ENCODE data around the gene CCT3. TPM values are rescaled to one million over a fixed set of nuclear protein-coding genes. Genes with fewer than 3 reads are reported as not detected.

CCT3 gene
- 100 to 1,000 TPM; 102 to 146 TPM for total RNA-seq

GRCh38 chr1:156338180-156338976 lies at the start of gene CCT3, which contains the start of gene TSACC:
TSS of gene CCT3 (minus strand) at chr1:156338292. CDS start at chr1:156338184, 108 bp downstream.
TSS of gene TSACC (plus strand) at chr1:156338526. CDS start at chr1:156339758, 1,232 bp downstream.
- Histone ChIP-seq H3K9me3 (no peaks in the 10 kb centered on the region), H3K27ac (peak within 1 kb of the TSS; percentile 87 to 88), H3K4me3 (peak within 1 kb of the TSS; percentile 65 to 71), H3K4me1 (peaks cover 0 to 22% of the 10 kb centered on the region in 2 donors), H3K36me3 (peaks cover 18% of the 10 kb centered on the region), H3K27me3 (no peaks in the 10 kb centered on the region)
- peak; percentile 99 for DNase-seq (ENCODE audit: low spot score)
- TF ChIP-seq, protein P1, sequence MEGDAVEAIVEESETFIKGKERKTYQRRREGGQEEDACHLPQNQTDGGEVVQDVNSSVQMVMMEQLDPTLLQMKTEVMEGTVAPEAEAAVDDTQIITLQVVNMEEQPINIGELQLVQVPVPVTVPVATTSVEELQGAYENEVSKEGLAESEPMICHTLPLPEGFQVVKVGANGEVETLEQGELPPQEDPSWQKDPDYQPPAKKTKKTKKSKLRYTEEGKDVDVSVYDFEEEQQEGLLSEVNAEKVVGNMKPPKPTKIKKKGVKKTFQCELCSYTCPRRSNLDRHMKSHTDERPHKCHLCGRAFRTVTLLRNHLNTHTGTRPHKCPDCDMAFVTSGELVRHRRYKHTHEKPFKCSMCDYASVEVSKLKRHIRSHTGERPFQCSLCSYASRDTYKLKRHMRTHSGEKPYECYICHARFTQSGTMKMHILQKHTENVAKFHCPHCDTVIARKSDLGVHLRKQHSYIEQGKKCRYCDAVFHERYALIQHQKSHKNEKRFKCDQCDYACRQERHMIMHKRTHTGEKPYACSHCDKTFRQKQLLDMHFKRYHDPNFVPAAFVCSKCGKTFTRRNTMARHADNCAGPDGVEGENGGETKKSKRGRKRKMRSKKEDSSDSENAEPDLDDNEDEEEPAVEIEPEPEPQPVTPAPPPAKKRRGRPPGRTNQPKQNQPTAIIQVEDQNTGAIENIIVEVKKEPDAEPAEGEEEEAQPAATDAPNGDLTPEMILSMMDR (IDR thresholded peaks at IDR 0.05) = no peak

DNA sequence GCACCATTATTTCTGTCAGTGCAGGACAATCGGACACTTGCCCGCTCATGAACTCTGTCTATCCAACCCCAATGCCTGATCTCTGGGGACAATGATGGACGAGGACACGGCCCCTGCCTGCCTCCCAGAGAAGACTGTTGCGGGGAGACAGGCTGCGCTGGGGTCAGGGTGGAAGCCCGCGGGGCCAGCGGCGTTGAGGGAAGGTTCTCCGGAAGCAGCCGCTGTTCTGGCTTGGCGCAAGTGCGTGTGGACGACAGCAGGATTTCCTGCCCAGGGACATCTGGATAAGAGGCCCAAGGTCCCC lies 49.7 kb upstream of the CCT3 start:
- Histone ChIP-seq H3K9me3 (no peaks in the 10 kb centered on the region), H3K27ac (no peak overlapping the region), H3K4me3 (no peak overlapping the region), H3K4me1 (peaks cover 0 to 10% of the 10 kb centered on the region in 2 donors), H3K36me3 (no peaks in the 10 kb centered on the region), H3K27me3 (peaks cover 0 to 4% of the 10 kb centered on the region in 2 donors)
- DNase-seq (ENCODE audit: low spot score) = no peak
- TF ChIP-seq, protein P1 (IDR thresholded peaks at IDR 0.05) = no peak

DNA sequence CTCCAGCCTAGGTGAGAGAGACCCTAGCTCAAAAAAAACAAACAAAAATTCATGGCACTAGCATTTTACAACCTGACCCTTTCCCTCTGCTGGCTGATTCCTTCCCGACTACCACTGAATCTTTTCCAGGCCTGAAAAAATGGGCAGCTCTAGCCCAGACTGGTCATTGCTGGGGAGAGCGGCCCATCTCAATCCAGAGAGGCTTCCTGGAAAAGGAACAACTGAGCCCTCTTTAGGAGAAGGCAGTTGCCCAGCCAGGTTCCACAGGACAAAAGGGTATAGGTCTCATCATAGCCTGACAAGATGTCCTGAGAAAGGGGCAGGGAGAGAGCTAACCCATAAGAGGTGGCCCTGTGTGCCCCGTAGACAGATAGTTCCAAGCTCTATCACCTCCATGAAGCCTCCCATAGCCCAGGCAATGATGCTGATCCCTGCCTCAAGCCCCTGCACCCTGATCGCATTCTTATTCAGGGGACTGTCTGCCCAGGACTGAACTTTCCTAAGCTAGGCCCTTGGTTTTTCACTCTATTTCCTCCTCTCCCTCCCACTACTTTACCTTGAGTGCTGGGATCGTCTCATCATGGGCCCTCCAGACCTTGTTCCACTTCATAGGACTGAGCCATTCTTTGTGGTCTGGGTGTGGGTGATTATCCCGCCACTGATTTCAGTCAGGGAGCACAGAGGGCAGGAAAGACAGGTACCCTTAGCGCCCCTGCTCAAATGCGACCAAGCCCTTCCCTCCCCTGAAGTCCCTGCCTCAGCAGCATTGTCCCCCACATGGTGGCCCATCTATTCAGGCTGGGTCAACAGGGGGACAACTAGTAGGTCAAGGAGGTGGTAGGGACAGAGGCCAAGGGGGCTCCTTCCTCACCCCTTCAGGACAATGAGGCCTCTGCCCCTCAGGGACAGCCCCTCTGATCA lies 49.1 kb upstream of the CCT3 start:
- TF ChIP-seq, protein P1 (IDR thresholded peaks at IDR 0.05) = no peak
- no peak overlapping the region for H3K27ac ChIP-seq
- no peaks in the 10 kb centered on the region for H3K36me3 ChIP-seq
- peaks cover 0 to 10% of the 10 kb centered on the region in 2 donors for H3K4me1 ChIP-seq
- DNase-seq (ENCODE audit: low spot score) = no peak
- H3K9me3 ChIP-seq = no peaks in the 10 kb centered on the region
- H3K27me3 ChIP-seq = peaks cover 0 to 4% of the 10 kb centered on the region in 2 donors
- H3K4me3 ChIP-seq = no peak overlapping the region

DNA sequence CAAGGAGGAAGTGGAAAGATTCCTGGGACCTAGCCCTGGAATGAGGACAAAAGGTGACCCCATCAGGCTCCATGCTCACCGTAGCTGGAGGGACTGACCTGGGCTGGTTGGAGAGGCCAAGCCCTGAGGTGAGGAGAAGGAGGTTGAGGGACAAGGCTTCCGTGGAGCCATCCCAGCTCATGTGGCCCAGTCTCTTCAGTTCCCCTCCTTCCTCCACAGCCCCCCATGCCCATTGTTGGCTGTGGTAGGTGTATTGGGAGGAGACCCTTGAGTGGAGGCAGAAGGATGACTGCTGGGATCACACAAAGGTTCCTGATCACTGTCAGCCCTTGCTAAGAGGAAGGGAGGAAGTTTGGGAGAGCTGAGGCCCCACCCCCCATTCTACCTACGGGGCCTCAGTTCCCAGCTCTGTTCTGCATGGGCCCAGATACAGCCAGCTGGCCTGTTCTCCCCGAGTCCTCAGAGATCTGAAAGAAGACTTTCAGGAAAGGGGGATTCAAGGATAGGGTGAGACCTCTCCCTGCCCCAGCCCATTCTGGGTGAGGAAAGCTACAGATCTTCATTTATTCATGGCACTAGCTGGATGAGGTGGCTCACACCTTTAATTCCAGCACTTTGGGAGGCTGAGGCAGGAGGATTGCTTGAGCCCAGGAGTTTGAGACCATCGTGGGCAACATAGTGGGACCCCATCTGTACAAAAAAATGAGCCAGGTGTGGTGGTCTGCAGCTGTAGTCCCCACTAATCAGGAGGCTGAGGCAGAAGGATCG lies 48.2 kb upstream of the CCT3 start:
- Histone ChIP-seq H3K4me3 (no peak overlapping the region), H3K36me3 (no peaks in the 10 kb centered on the region), H3K27me3 (peaks cover 0 to 4% of the 10 kb centered on the region in 2 donors), H3K9me3 (no peaks in the 10 kb centered on the region), H3K4me1 (peaks cover 0 to 10% of the 10 kb centered on the region in 2 donors), H3K27ac (no peak overlapping the region)
- TF ChIP-seq, protein P1 (IDR thresholded peaks at IDR 0.05) = no peak
- DNase-seq (ENCODE audit: low spot score) = no peak

DNA sequence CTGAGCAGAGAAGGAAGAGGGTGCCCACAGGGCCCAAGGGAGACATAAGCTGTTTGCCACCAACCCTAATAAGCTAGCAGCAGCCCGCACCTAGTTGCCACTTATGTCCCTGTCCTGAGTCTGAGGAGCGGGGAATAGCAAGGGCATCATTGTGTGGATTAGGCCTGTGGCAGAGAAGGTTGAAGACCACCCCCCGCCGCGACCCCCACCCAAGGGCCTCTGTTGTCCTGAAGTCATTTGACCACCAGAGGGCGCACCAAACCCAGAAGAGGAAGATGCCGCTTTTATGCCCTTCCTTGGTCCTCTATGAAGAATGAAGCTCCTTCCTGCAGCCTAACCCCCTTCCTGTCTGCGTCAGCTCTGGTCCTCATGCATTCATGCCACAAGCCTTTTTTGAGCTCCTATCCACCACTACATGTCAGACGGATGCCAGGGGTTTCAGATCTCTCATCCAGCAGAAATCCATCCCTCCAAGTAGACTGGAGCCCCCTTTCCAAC lies 47.5 kb upstream of the CCT3 start:
- Histone ChIP-seq H3K36me3 (no peaks in the 10 kb centered on the region), H3K4me1 (peaks cover 0 to 10% of the 10 kb centered on the region in 2 donors), H3K4me3 (no peak overlapping the region), H3K27ac (no peak overlapping the region), H3K27me3 (peaks cover 0 to 4% of the 10 kb centered on the region in 2 donors), H3K9me3 (no peaks in the 10 kb centered on the region)
- DNase-seq (ENCODE audit: low spot score) = peak; percentile 61
- TF ChIP-seq, protein P1 (IDR thresholded peaks at IDR 0.05) = peak; percentile 88 to 90
